GM11168 (cell line): ENCODE data around the gene PHC2.

Source experiments
- in situ Hi-C: fragments of 300-500 bp; cut with MboI; formaldehyde crosslinking; loops from one replicate; pipeline ENCODE4 v1.12.0; 2022; ENCODE audit warnings: low sequenced_read_pairs; ENCODE audit not compliant: unreplicated experiment

The PHC2 gene

GRCh38 chr1:33374336-33375105 lies 56.4 kb downstream of the PHC2 start:
- in situ Hi-C loops: no loop called here

GRCh38 chr1:33373606-33374005 lies 57.3 kb downstream of the PHC2 start:
- in situ Hi-C loops: no loop called here

GRCh38 chr1:33372677-33373076 lies 58.2 kb downstream of the PHC2 start:
- in situ Hi-C loops: no loop called here

GRCh38 chr1:33372162-33372561 lies 58.7 kb downstream of the PHC2 start:
- in situ Hi-C loops: no loop called here

GRCh38 chr1:33371334-33371733 lies 59.6 kb downstream of the PHC2 start:
- in situ Hi-C loops: no loop called here

- in situ Hi-C loops: no loop called here
Observed at GRCh38 chr1:33370827-33371226, 60.1 kb downstream of the PHC2 start.

- in situ Hi-C loops: no loop called here
Observed at GRCh38 chr1:33370301-33370700, 60.6 kb downstream of the PHC2 start.

- in situ Hi-C loops: loop anchor here (5.0 kb wide), 1 partner anchor 82 kb away; no protein-coding TSS in a partner anchor
Observed at GRCh38 chr1:33369764-33370163, 61.1 kb downstream of the PHC2 start.

- in situ Hi-C loops: loop anchor here (5.0 kb wide), 1 partner anchor 82 kb away; no protein-coding TSS in a partner anchor
Observed at GRCh38 chr1:33369081-33369480, 61.8 kb downstream of the PHC2 start.

GRCh38 chr1:33368431-33368830 lies 62.5 kb downstream of the PHC2 start:
- in situ Hi-C loops: loop anchor here (5.0 kb wide), 1 partner anchor 81 kb away; no protein-coding TSS in a partner anchor

GRCh38 chr1:33367485-33368405 lies 63.1 kb downstream of the PHC2 start:
- in situ Hi-C loops: loop anchor here (5.0 kb wide), 1 partner anchor 80 kb away; no protein-coding TSS in a partner anchor

GRCh38 chr1:33366762-33367484 lies 64.0 kb downstream of the PHC2 start:
- in situ Hi-C loops: loop anchor here (5.0 kb wide), 1 partner anchor 80 kb away; no protein-coding TSS in a partner anchor

- in situ Hi-C loops: loop anchor here (5.0 kb wide), 1 partner anchor 78 kb away; no protein-coding TSS in a partner anchor
Observed at GRCh38 chr1:33365560-33365997, 65.3 kb downstream of the PHC2 start.

GRCh38 chr1:33364565-33364918 lies 66.4 kb downstream of the PHC2 start:
- in situ Hi-C loops: no loop called here

GRCh38 chr1:33363470-33363861 lies 67.4 kb downstream of the PHC2 start:
- in situ Hi-C loops: no loop called here

GRCh38 chr1:33363021-33363420 lies 67.9 kb downstream of the PHC2 start:
- in situ Hi-C loops: no loop called here

- in situ Hi-C loops: no loop called here
Observed at GRCh38 chr1:33361532-33362235, 69.2 kb downstream of the PHC2 start.

GRCh38 chr1:33360367-33360766 lies 70.5 kb downstream of the PHC2 start:
- in situ Hi-C loops: no loop called here

GRCh38 chr1:33359931-33360330 lies 71.0 kb downstream of the PHC2 start:
- in situ Hi-C loops: no loop called here
